Uterus (tissue), 4 donors: ENCODE measurements around the gene KCNQ5. TPM values are rescaled to one million over a fixed set of nuclear protein-coding genes. Genes with fewer than 3 reads are reported as not detected.

Experiments used
- DNase-seq, 2 donors: peaks; one replicate each; pipeline ENCODE4 v3.0.0-alpha.2; 2019 to 2020
- H3K27ac ChIP-seq, 2 donors: fragments of 200-600 bp; sonication (generic); 1 replicate in 1 of 2; 2 replicates in 1 of 2; pipeline ENCODE4 v1.5.1; 2016 to 2018
- H3K27me3 ChIP-seq, 2 donors: fragments of 200-600 bp; sonication (generic); one replicate each; pipeline ENCODE4 v1.5.1; 2018 to 2019; ENCODE audit warnings: control low read depth in 1 of 2
- H3K36me3 ChIP-seq, 2 donors: fragments of 200-600 bp; sonication (generic); one replicate each; pipeline ENCODE4 v1.5.1; 2019; ENCODE audit warnings: control low read depth in 1 of 2
- H3K4me1 ChIP-seq, 2 donors: fragments of 200-600 bp; sonication (generic); one replicate each; pipeline ENCODE4 v1.5.1; 2018 to 2019; ENCODE audit warnings: control low read depth in 1 of 2
- H3K4me3 ChIP-seq, 2 donors: fragments of 200-600 bp; sonication (generic); 1 replicate in 1 of 2; 2 replicates in 1 of 2; pipeline ENCODE4 v1.5.1; 2018 to 2019; ENCODE audit warnings: mild to moderate bottlenecking in 1 of 2
- H3K9me3 ChIP-seq, 2 donors: fragments of 200-600 bp; sonication (generic); one replicate each; pipeline ENCODE4 v1.5.1; 2019; ENCODE audit warnings: control low read depth in 1 of 2
- POLR2A ChIP-seq, 2 donors: fragments of 450-650 bp; IDR thresholded peaks; one replicate each; pipeline ENCODE4 v1.6.1; 2016; ENCODE audit warnings: antibody characterized with exemption in 2 of 2, mild to moderate bottlenecking in 1 of 2, moderate library complexity in 1 of 2
- intact Hi-C: fragments of 100-400 bp; cut with DNase I; formaldehyde crosslinking; loops from one replicate; pipeline ENCODE4 v1.15.1; 2023; ENCODE audit warnings: low total_unique reads
- total RNA-seq, 4 donors: library from RNA; depleted of rRNA in 3 of 4; stranded (reverse); fragments of >200 nt in 3 of 4; gene quantifications; one replicate each; pipeline versions ENCODE4 v1.1.0 to v1.2.4, GENCODE V29; 2014 to 2023
- TF ChIP-seq, protein P1 (sequence below), 4 experiments: fragments of 200-600 bp in 2 of 4; fragments of 450-650 bp in 2 of 4; sonication (generic) in 2 of 4; IDR thresholded peaks; one replicate each; pipeline ENCODE4 v1.5.1; 2016 to 2019; ENCODE audit warnings: antibody characterized with exemption in 4 of 4, mild to moderate bottlenecking in 2 of 4, moderate library complexity in 1 of 4
- donor health status: DM: yes; HTN: yes; CAD: no.

The KCNQ5 gene
- total RNA-seq, 4 donors from 2014 or later, result 0.34 to 2.4 TPM; not detected in 2

GRCh38 chr6:72776456-72776855, 154.6 kb downstream of the KCNQ5 start:
- Histone ChIP-seq H3K36me3 (no peaks in the 10 kb centered on the region), H3K4me1 (no peaks in the 10 kb centered on the region), H3K4me3 (no peak overlapping the region), H3K9me3 (no peaks in the 10 kb centered on the region), H3K27me3 (no peaks in the 10 kb centered on the region), H3K27ac (no peak overlapping the region)
- no peak for DNase-seq
- intact Hi-C loops, result no loop called here
- no peak for TF ChIP-seq POLR2A (IDR thresholded peaks at IDR 0.05)
- TF ChIP-seq, protein P1, sequence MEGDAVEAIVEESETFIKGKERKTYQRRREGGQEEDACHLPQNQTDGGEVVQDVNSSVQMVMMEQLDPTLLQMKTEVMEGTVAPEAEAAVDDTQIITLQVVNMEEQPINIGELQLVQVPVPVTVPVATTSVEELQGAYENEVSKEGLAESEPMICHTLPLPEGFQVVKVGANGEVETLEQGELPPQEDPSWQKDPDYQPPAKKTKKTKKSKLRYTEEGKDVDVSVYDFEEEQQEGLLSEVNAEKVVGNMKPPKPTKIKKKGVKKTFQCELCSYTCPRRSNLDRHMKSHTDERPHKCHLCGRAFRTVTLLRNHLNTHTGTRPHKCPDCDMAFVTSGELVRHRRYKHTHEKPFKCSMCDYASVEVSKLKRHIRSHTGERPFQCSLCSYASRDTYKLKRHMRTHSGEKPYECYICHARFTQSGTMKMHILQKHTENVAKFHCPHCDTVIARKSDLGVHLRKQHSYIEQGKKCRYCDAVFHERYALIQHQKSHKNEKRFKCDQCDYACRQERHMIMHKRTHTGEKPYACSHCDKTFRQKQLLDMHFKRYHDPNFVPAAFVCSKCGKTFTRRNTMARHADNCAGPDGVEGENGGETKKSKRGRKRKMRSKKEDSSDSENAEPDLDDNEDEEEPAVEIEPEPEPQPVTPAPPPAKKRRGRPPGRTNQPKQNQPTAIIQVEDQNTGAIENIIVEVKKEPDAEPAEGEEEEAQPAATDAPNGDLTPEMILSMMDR (IDR thresholded peaks at IDR 0.05), result no peak

- H3K27me3 ChIP-seq, result no peaks in the 10 kb centered on the region
- intact Hi-C loops, result no loop called here
- DNase-seq, result no peak
These were observed 159.8 kb downstream of the KCNQ5 start for GRCh38 chr6:72781624-72782023.

DNA sequence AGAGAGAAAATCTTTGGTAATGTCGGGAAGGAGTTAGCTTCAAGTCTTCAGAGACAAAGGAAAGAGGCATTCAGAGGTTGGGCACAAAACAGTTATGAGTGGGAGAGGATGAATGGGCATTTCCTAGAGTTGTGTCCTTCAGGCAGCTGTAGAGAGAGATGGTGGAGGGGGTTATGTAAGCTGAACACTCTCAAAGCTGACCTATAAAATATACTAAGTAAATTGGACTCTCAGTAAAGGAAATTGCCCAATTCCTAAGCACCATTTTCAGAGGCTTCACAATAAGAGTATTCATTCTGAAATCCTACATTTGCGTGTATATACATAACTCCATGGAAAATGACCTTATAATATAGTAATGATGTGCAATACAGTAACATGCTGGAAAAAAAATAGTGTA, 161.2 kb downstream of the KCNQ5 start:
- no peak overlapping the region for H3K4me3 ChIP-seq
- intact Hi-C loops, result no loop called here
- TF ChIP-seq POLR2A (IDR thresholded peaks at IDR 0.05), result no peak
- TF ChIP-seq, protein P1 (IDR thresholded peaks at IDR 0.05), result no peak
- H3K27ac ChIP-seq, result no peak overlapping the region
- no peaks in the 10 kb centered on the region for H3K4me1 ChIP-seq
- no peak for DNase-seq
- no peaks in the 10 kb centered on the region for H3K27me3 ChIP-seq
- no peaks in the 10 kb centered on the region for H3K36me3 ChIP-seq
- H3K9me3 ChIP-seq, result no peaks in the 10 kb centered on the region

More at GRCh38 chr6:72781624-72782023, 159.8 kb downstream of the KCNQ5 start:
- no peak for TF ChIP-seq POLR2A (IDR thresholded peaks at IDR 0.05)
- TF ChIP-seq, protein P1 (IDR thresholded peaks at IDR 0.05), result no peak
- Histone ChIP-seq H3K4me1 (no peaks in the 10 kb centered on the region), H3K27ac (no peak overlapping the region), H3K4me3 (no peak overlapping the region), H3K9me3 (no peaks in the 10 kb centered on the region), H3K36me3 (no peaks in the 10 kb centered on the region)

- Histone ChIP-seq H3K27ac (no peak overlapping the region), H3K9me3 (no peaks in the 10 kb centered on the region), H3K4me1 (no peaks in the 10 kb centered on the region), H3K4me3 (no peak overlapping the region), H3K27me3 (no peaks in the 10 kb centered on the region), H3K36me3 (no peaks in the 10 kb centered on the region)
- no peak for DNase-seq
- intact Hi-C loops, result no loop called here
- TF ChIP-seq, protein P1 (IDR thresholded peaks at IDR 0.05), result no peak
- TF ChIP-seq POLR2A (IDR thresholded peaks at IDR 0.05), result no peak
These were observed 161.8 kb downstream of the KCNQ5 start for GRCh38 chr6:72783666-72784065.

DNA sequence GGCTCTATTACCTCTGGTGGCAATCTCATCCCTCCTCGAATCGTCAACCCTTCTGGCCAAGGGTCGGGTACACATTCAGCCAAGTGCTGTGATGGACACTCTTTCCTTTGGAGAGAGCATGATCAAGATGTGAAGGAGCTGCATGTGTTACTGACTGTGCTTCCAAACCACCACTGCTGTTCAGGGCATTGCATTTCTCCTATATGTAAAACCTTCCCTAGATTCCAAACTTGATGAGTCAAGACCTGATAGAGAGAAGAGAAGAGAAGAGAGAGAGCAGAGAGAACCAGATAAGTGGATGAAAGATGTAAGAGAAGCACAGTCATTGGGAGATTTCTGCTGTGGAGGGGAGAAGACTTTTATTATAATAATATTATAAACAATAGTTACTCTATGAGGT, 162.2 kb downstream of the KCNQ5 start:
- H3K27ac ChIP-seq, result no peak overlapping the region
- H3K27me3 ChIP-seq, result no peaks in the 10 kb centered on the region
- H3K9me3 ChIP-seq, result no peaks in the 10 kb centered on the region
- TF ChIP-seq, protein P1 (IDR thresholded peaks at IDR 0.05), result no peak
- no peak for TF ChIP-seq POLR2A (IDR thresholded peaks at IDR 0.05)
- H3K4me3 ChIP-seq, result no peak overlapping the region
- DNase-seq, result no peak
- H3K4me1 ChIP-seq, result no peaks in the 10 kb centered on the region
- intact Hi-C loops, result no loop called here
- H3K36me3 ChIP-seq, result no peaks in the 10 kb centered on the region
